ENCODE data around the gene SLC35F4. TPM values are rescaled to one million over a fixed set of nuclear protein-coding genes. Genes with fewer than 3 reads are reported as not detected.
"Not testable (repeated sequence)": the region's sequence is repeated elsewhere in the genome, so short reads cannot be mapped to it uniquely, and the experiment has no call there.

SLC35F4 gene
- total and polyA plus RNA-seq, 2 experiments from 2014 or later = 0.07 TPM; not detected in 1

GRCh38 chr14:57863471-57863870 lies 2.4 kb downstream of the SLC35F4 start:
- TF ChIP-seq CTCF (IDR thresholded peaks at IDR 0.05; ENCODE audit: poor library complexity) (no peak), EZH2 (IDR thresholded peaks at IDR 0.05; ENCODE audit: borderline replicate concordance) (no peak), EZH2phosphoT487 (IDR thresholded peaks at IDR 0.05; ENCODE audit: low read depth, severe bottlenecking, unreplicated experiment) (no peak)
- 71% methylated on average over 3 of the region's 3 CpGs for WGBS (ENCODE audit: low lambda C conversion rate, missing lambda C conversion rate)
- H3K36me3 ChIP-seq (replicated peaks; ENCODE audit: insufficient read depth, low read depth) = no peaks in the 10 kb centered on the region
- H2AFZ ChIP-seq = no peak overlapping the region
- peaks cover 7% of the 10 kb centered on the region for H3K4me1 ChIP-seq (ENCODE audit: insufficient read depth)
- H3K9me3 ChIP-seq (ENCODE audit: low read depth) = no peaks in the 10 kb centered on the region
- peaks cover 59% of the 10 kb centered on the region for H3K27me3 ChIP-seq
- H3K4me3 ChIP-seq = no peak overlapping the region
- no peaks in the 10 kb centered on the region for H3K9me2 ChIP-seq (replicated peaks; ENCODE audit: insufficient read depth)
- no peaks in the 10 kb centered on the region for H4K20me1 ChIP-seq (ENCODE audit: insufficient read depth, poor library complexity, severe bottlenecking)
- no peak for DNase-seq (ENCODE audit: low spot score)
- H3K4me2 ChIP-seq = no peak overlapping the region
- no peak overlapping the region for H3K27ac ChIP-seq
- no peaks in the 10 kb centered on the region for H3K79me2 ChIP-seq

DNA sequence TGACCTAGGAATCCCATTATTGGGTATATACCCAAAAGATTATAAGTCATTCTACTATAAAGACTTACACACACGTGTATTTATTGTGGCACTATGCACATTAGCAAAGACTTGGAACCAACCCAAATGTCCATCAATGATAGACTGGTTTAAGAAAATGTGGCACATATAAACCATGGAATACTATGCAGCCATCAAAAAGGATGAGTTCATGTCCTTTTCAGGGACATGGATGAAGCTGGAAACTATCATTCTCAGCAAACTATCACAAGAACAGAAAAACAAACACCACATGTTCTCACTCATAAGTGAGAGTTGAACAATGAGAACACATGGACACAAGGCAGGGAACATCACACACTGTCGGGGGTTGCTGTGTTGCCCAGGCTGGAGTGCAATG lies 10.2 kb downstream of the SLC35F4 start:
- not testable (repeated sequence) for H4K20me1 ChIP-seq (ENCODE audit: insufficient read depth, poor library complexity, severe bottlenecking); H3K27me3 ChIP-seq; H3K27ac ChIP-seq; H3K9me3 ChIP-seq (ENCODE audit: low read depth); H3K9me2 ChIP-seq (replicated peaks; ENCODE audit: insufficient read depth); DNase-seq (ENCODE audit: low spot score); H2AFZ ChIP-seq; H3K4me1 ChIP-seq (ENCODE audit: insufficient read depth); H3K4me3 ChIP-seq; H3K4me2 ChIP-seq; H3K36me3 ChIP-seq (replicated peaks; ENCODE audit: insufficient read depth, low read depth); H3K79me2 ChIP-seq
- 92% methylated on average over 2 of the region's 2 CpGs for WGBS (ENCODE audit: low lambda C conversion rate, missing lambda C conversion rate)

DNA sequence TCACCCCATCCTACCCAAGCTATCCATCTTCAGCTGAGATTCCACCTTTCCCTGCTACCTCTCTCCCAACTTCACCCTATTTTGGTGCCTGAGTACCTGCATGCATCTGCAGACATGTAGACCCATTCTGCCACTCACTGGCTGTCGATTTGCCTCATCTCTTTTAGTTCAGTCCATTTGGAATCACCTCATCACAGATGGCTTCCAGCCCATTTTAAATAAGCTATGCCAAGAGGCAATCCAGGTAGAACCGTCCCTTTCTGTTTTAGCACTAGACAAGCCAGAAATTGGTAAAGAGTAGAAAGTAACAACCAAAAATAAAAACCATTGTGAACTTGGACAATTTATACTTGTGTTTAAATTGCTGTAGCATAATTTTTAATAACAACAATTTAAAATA lies 11.3 kb downstream of the SLC35F4 start:
- no peaks in the 10 kb centered on the region for H3K36me3 ChIP-seq (replicated peaks; ENCODE audit: insufficient read depth, low read depth)
- no peaks in the 10 kb centered on the region for H3K9me2 ChIP-seq (replicated peaks; ENCODE audit: insufficient read depth)
- WGBS (ENCODE audit: low lambda C conversion rate, missing lambda C conversion rate) = 78% methylated on average over 2 of the region's 2 CpGs
- H3K79me2 ChIP-seq = no peaks in the 10 kb centered on the region
- no peaks in the 10 kb centered on the region for H3K27me3 ChIP-seq
- TF ChIP-seq EZH2 (IDR thresholded peaks at IDR 0.05; ENCODE audit: borderline replicate concordance) (no peak), CTCF (IDR thresholded peaks at IDR 0.05; ENCODE audit: poor library complexity) (no peak), EZH2phosphoT487 (IDR thresholded peaks at IDR 0.05; ENCODE audit: low read depth, severe bottlenecking, unreplicated experiment) (no peak)
- no peak overlapping the region for H3K4me3 ChIP-seq
- no peak overlapping the region for H2AFZ ChIP-seq
- DNase-seq (ENCODE audit: low spot score) = no peak
- H3K4me2 ChIP-seq = no peak overlapping the region
- H3K27ac ChIP-seq = no peak overlapping the region
- no peaks in the 10 kb centered on the region for H3K9me3 ChIP-seq (ENCODE audit: low read depth)
- no peaks in the 10 kb centered on the region for H4K20me1 ChIP-seq (ENCODE audit: insufficient read depth, poor library complexity, severe bottlenecking)
- no peaks in the 10 kb centered on the region for H3K4me1 ChIP-seq (ENCODE audit: insufficient read depth)

DNA sequence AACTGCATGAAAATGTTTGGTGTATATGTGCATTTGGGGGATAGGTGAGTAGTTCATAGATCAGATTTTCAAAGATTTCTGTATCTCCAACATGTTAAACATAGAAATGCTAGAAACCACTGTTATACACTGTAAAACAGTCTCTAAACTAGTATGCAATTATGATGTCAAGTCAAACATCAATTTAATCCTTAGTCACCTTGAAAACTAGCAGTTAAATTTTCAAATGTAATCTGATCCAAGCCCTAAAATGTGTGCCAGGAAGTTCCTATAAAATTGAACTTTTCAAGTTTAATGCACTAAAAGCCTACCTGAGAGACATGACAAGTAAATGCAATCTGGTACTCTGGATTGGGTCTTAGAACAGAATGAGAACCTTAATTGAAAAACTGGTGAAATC lies 14.5 kb downstream of the SLC35F4 start:
- DNase-seq (ENCODE audit: low spot score) = no peak
- Histone ChIP-seq H3K36me3 (replicated peaks; ENCODE audit: insufficient read depth, low read depth) (no peaks in the 10 kb centered on the region), H3K9me3 (ENCODE audit: low read depth) (no peaks in the 10 kb centered on the region), H3K79me2 (no peaks in the 10 kb centered on the region), H3K27ac (no peak overlapping the region), H4K20me1 (ENCODE audit: insufficient read depth, poor library complexity, severe bottlenecking) (no peaks in the 10 kb centered on the region), H3K27me3 (no peaks in the 10 kb centered on the region), H3K4me3 (no peak overlapping the region), H3K4me2 (no peak overlapping the region), H2AFZ (no peak overlapping the region), H3K9me2 (replicated peaks; ENCODE audit: insufficient read depth) (no peaks in the 10 kb centered on the region), H3K4me1 (ENCODE audit: insufficient read depth) (peaks cover 1% of the 10 kb centered on the region)
- TF ChIP-seq EZH2phosphoT487 (IDR thresholded peaks at IDR 0.05; ENCODE audit: low read depth, severe bottlenecking, unreplicated experiment) (no peak), CTCF (IDR thresholded peaks at IDR 0.05; ENCODE audit: poor library complexity) (no peak), EZH2 (IDR thresholded peaks at IDR 0.05; ENCODE audit: borderline replicate concordance) (no peak)
